DND-41 (cell line): ENCODE data around the gene NOC2L.

Experiments used
- EZH2 ChIP-seq: IDR thresholded peaks from 3 replicates; pipeline ENCODE4 v1.6.1; 2012; ENCODE audit warnings: borderline replicate concordance, low read depth, mild to moderate bottlenecking, moderate library complexity, low read length, inconsistent platforms; ENCODE audit not compliant: severe bottlenecking
- TF ChIP-seq, protein P1 (sequence below): IDR thresholded peaks from 2 replicates; pipeline ENCODE4 v1.5.1; 2012; ENCODE audit warnings: borderline replicate concordance, low read length, moderate library complexity, mild to moderate bottlenecking; ENCODE audit not compliant: poor library complexity, severe bottlenecking; ENCODE audit errors: extremely low read depth

DNA sequence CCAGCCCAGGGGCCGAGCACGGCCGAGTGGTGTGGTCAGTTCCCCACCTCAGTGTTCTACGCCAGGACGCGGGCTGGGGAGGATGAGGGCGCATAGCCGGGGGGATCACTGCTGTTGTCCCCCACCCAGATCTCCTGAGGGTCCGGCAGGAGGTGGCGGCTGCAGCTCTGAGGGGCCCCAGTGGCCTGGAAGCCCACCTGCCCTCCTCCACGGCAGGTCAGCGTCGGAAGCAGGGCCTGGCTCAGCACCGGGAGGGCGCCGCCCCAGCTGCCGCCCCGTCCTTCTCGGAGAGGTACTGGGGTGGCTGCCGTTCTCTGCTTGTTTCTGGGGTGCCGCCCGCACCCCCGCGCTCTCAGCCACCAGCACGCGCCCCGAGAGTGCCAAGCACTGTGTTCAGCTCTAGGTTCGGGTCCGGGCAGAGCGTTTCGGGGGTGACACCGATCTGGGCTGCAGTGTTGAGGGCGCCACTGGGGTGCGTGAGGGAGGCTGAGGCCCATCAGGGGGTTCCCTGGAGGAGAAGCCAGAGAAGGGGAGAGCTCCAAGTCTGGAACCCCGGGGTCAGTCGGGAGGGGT is 18.0 kb downstream of the NOC2L start:
- TF ChIP-seq, protein P1, sequence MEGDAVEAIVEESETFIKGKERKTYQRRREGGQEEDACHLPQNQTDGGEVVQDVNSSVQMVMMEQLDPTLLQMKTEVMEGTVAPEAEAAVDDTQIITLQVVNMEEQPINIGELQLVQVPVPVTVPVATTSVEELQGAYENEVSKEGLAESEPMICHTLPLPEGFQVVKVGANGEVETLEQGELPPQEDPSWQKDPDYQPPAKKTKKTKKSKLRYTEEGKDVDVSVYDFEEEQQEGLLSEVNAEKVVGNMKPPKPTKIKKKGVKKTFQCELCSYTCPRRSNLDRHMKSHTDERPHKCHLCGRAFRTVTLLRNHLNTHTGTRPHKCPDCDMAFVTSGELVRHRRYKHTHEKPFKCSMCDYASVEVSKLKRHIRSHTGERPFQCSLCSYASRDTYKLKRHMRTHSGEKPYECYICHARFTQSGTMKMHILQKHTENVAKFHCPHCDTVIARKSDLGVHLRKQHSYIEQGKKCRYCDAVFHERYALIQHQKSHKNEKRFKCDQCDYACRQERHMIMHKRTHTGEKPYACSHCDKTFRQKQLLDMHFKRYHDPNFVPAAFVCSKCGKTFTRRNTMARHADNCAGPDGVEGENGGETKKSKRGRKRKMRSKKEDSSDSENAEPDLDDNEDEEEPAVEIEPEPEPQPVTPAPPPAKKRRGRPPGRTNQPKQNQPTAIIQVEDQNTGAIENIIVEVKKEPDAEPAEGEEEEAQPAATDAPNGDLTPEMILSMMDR = no peak
- TF ChIP-seq EZH2 = no peak
